ENCODE results near the gene DHRS3.

DNA sequence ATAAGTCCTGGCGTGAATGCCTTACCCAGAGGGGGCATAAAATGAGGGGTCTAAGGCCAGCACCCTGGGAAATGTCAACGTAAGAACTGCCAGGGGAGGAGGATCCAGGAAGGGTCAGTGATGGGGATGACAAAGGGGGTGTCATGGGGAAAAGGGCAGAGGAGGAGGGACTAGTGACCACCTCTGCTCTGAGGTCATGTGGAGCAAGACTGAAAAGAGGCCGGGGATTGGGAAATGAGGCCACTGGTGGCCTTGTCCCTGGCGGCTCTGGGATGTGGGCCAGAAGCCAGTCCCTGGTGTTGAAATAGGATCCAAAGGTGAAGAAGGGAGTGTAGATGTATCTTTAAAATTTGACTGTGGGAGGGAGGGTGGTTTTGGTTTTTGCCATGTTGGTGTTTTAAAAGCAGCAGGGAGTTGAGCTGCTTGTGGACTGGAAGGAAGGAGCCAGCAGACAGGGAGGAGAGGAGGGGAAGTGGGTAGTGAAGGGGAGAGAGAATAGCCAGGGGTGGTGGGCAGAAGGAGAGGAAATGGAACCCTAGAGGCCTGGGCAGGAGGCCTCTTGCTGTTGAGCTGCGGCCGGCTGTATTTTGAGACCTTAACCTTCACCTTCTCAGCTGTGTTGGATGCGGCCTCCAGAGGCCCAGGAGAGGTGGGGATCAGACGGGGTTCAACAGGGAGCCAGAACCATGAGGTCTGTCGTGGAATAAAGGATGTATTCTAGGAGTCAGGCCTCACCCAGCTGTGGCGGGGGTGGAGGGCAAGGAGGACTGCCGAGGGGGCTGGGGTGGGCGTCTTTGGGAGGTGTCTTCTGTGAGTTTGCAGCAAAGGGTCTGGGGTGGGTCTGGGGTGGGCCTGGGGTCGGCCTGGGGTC lies 92.5 kb downstream of the DHRS3 start:
- TF ChIP-seq EZH2 (IDR thresholded peaks at IDR 0.05; ENCODE audit: low read length): no peak
- TF ChIP-seq, protein P1, sequence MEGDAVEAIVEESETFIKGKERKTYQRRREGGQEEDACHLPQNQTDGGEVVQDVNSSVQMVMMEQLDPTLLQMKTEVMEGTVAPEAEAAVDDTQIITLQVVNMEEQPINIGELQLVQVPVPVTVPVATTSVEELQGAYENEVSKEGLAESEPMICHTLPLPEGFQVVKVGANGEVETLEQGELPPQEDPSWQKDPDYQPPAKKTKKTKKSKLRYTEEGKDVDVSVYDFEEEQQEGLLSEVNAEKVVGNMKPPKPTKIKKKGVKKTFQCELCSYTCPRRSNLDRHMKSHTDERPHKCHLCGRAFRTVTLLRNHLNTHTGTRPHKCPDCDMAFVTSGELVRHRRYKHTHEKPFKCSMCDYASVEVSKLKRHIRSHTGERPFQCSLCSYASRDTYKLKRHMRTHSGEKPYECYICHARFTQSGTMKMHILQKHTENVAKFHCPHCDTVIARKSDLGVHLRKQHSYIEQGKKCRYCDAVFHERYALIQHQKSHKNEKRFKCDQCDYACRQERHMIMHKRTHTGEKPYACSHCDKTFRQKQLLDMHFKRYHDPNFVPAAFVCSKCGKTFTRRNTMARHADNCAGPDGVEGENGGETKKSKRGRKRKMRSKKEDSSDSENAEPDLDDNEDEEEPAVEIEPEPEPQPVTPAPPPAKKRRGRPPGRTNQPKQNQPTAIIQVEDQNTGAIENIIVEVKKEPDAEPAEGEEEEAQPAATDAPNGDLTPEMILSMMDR (optimal IDR thresholded peaks at IDR 0.05 in 1 of 3, IDR thresholded peaks at IDR 0.05 in 1 of 3, conservative IDR thresholded peaks at IDR 0.05 in 1 of 3; ENCODE audit: extremely low read depth in 1 of 3, insufficient read depth in 2 of 3, low read length in 3 of 3): no peak

Data from keratinocyte (primary cell).